Raji (cell line): ENCODE results near the gene SLC1A7.

Experiments
- POLR2A ChIP-seq: IDR thresholded peaks from 2 replicates; pipeline ENCODE4 v1.6.1; 2011; ENCODE audit warnings: low read depth, low read length, control low read depth; ENCODE audit not compliant: insufficient read depth

Gene SLC1A7

DNA sequence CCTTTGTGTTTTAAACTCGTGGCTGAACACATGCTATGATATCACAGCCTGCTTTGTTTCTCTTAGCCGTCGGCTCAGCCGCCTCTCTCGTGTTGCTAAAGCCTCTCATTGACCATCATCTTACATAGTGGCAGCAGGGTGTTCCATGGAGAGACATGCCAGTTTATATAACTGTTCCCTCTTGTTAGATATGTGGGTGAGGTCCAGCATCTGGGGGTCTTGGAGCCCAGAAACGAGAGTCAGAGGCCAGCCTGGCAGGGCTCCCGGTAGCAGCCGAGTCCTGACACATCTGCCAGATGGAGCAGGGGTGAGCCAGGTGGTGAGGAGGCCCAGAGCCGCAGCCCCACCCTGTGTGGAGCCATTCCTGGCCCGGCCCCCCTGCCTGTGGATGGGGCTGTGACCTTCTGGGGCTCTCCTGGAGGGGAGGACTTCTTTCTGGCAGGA is 68.5 kb downstream of the SLC1A7 start:
- TF ChIP-seq POLR2A, result no peak

DNA sequence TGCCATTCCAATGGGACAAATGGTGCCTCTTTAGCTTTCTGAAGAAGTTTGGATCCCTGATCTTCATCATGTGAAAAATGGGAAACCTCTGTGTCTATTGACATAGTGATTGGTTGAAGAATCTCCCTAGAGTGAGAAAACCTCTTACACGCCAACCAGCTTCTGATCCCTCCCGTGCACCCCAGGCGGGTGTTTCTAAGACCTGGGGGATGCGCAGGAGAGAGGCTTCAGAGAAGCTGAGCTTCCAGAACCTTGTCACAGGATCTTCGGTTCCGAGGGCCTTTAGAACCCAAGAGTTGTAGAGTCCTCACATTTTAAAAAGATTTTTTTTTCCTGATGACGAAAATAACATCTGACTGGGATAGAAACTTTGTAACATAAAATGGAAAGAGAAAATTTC is 69.2 kb downstream of the SLC1A7 start:
- no peak for TF ChIP-seq POLR2A

DNA sequence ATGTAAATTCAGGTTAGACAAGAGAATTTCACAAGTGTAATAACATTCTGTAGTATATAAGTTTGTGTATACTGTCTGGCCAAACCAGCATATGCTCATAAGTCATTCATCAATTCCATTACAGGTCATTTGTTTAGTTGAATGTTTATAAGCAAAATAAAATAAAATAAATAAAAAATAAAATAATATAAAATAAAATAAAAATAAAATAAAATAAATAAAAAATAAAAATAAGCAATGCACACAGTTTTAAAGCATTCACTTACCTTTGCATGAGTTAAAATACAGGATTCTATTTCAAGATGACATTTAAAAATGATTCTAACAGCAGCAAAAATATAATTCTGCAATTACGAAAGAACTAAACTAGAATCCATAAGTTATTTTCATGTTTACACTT is 70.5 kb downstream of the SLC1A7 start:
- TF ChIP-seq POLR2A, result no peak

DNA sequence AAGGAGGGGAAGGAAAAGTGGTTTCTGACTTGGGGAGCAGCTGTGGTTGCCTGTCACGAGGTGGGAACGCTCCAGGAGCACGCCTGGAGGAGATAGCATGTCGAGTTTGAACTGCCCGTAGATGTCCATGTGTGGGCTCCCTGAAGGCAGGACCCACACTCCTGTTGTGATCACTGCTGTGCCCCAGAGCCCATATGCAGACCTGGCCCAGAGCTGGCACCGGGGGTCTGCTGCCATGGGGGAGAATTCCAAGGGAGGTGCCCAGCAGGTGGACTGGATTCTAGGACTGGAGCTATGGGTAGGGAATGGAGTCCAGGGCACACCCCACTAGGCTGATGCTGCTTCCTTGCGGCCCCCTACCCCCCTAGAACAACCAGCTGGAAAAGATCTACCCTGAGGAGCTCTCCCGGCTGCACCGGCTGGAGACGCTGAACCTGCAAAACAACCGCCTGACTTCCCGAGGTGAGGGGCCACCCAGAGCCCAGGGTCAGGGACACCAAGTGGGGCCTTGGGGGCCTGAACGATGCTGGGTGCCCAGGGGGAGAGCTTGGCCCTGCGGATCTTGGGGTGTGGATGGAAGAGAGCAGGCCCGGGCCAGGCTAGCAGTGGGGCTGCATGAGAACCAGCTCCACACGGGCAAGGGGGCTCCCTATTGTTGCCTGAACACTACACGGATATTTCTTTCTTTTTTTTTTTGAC is 71.1 kb downstream of the SLC1A7 start:
- no peak for TF ChIP-seq POLR2A

DNA sequence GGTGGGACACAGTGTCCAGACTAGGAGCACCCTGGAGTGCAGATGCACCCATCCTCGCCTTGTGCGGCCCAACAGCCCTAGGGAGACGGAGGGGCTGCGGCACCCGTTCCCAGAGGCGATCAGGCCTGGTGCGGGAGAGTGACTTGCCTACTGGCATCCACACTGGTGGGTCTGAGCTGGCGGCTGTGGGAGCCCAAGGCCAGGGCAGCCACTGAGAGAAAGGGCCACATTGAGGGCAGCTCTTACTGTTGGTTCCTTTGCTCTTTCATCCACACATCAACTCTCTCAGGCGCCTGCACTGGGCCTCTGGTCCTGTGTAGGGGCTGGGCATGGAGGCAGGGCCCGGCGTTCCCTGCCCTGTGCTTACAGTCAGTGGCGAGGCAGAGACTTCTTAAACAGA is 71.8 kb downstream of the SLC1A7 start:
- TF ChIP-seq POLR2A, result no peak

DNA sequence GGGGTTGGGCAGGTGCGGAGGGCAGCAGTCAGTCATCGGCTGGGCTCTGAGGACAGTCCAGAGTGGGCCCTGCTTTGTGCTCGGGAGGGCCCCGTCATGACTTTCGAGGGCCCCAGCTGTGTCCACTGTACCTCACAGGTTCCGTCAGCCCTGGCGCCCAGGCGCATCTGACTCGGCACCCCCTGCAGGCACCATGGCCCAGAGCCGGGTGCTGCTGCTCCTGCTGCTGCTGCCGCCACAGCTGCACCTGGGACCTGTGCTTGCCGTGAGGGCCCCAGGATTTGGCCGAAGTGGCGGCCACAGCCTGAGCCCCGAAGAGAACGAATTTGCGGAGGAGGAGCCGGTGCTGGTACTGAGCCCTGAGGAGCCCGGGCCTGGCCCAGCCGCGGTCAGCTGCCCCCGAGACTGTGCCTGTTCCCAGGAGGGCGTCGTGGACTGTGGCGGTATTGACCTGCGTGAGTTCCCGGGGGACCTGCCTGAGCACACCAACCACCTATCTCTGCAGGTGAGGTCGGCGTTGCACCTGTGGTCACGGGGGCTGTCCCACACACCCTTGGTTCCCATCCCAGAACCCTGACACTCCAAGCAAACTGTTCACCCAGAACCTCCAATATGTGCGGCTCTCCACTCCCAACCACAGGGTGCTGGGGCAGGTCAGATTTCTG is 72.6 kb downstream of the SLC1A7 start:
- no peak for TF ChIP-seq POLR2A

DNA sequence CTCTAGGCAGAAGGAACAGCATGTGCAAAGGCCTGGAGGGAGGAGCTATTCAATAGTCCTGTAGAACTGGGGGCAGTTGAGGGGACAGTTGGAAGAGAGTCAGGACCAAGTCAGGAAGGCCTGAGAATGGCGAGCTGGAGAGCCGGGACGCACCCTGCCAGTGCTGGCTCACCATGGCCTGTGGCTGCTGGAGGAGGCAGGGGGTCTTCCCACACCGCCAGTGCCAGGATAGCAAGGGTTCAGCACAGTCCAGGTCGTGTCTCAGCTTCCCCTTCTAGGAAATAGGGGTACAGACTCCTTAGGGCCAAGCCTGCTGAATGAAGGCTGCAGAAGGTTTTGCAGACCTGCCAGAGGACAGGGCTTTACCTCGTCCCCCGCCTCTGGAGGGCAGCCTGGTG is 73.2 kb downstream of the SLC1A7 start:
- no peak for TF ChIP-seq POLR2A

DNA sequence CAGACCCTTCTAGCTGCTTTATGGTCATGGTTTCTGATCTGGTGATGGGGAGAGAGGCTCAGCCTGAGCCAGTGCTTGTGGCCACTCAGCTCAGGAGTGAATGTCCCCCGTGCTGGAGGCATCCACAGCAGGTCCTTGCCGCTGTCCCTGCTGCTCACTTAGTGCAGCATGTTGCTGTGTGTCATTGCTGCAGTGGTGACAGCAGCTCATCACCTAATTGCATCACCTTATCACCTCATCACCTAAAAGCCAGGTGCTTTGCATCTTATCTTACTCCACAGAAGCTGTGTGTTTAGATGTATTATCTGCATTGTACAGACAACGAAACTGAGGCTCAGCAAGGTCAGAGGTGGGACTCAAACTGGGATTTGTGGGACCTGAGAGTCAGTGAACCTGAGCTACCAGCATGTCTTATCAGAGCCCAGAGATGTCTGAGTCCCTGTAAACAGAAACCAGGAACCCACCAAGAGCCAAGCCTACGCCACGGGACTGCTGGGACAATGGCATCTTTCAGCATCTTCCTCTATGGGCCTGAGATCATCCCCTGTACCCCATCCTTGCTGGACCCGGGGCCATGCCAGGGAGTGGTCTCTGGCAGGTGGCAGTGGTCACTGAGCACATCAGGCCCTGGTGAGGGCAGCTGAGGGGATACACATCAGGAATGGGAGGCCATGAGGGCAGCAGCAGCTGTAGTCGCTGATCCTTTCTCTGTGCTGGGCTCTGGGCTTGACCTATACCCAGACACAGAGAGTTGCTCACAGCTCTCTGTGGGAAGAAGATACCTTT is 73.9 kb downstream of the SLC1A7 start:
- TF ChIP-seq POLR2A, result no peak

DNA sequence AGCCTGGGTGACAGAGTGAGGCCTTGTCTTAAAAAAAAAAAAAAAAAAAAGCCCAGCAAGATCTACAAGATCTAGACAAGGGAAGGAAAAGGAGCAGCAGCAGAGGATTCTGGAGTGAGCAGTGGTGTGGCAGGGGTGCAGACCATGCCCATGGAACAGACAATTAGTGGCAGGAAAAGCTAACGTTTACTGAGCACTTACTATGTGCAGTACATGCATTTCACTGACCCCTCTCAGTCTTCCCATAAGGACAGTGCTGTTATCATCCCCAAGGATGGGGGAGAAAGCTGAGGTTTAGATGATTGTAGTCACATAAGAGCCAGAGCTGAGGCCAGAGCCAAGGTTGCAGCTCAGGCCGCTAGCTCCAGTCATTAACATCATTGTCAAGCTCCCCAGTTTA is 74.6 kb downstream of the SLC1A7 start:
- TF ChIP-seq POLR2A, result no peak

DNA sequence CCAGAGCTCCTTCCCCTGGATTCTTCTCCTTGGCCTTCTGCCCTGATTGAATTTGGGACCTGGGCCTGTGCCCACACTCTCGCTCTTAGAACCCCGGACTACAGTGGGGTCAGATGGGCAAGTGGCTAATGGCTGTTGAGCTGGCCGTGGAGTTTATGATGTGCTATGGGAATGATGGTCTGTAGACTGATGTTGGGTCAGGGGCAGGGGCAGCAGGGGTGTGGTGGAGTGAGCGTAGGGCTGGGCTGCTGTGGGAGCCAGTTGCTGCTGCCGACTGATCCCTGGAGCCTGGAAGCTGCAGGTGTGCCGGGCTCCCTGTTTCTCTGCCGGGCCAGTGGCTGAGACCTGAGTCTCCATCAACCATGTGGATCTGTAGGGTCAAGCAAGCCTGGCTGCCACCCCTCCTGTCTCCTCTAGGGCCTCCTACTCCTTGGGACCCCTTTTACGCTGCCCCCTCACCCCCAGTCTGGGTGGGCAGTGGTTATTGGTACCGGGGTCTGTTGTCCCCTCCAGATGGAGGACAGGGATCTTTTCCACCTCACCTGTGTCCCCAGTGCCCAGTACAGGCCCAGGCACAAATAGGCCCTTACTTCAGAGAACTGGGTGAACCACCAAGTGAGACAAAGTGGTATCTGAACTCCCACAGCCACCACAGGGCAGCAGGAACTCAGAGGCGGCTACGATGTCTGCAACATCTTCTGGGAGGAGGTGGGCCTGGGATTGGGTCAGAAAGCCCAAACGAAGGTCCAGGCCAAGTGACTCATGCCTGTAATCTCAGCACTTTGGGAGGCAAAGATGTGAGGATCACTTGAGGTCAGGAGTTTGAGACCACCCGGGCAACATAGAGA is 75.3 kb downstream of the SLC1A7 start:
- TF ChIP-seq POLR2A, result no peak

DNA sequence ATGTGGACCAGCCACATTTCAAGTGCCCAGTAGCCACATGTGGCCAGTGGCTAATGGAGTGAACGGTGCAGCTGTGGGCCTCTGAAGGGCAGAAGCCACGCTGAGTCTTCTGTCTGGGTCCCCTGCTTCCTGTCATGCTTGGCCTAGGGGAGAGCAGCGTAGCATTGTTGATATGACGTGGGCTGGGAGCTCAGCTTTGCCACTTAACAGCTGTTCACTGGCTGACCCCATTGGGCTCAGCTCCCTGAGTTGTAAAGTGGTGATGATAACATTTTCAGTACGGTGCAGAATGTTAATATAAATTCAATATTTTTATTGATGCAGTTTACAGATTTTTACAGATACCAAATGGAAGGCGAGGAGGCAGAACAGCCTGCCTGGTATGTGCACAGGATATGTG is 76.0 kb downstream of the SLC1A7 start:
- no peak for TF ChIP-seq POLR2A

DNA sequence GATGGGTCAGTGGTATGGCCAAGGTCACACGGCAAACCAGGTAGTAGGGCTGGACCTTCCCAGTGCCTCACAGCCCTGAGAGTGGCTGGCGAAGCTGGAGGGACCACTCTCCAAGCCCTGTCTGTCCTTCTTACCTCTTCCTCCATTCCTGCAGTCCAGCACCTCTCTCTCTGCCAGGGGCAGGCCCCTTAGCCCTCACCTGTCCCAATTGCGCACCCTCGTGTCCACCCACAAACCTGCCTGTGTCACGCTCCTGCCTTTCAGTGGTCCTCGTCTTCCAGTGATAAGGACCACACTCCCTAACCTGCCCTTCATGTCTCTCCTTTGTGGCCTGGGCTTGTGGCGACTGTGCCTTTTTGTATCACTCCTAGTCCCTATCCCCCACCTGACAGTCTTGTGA is 77.0 kb downstream of the SLC1A7 start:
- TF ChIP-seq POLR2A, result no peak

DNA sequence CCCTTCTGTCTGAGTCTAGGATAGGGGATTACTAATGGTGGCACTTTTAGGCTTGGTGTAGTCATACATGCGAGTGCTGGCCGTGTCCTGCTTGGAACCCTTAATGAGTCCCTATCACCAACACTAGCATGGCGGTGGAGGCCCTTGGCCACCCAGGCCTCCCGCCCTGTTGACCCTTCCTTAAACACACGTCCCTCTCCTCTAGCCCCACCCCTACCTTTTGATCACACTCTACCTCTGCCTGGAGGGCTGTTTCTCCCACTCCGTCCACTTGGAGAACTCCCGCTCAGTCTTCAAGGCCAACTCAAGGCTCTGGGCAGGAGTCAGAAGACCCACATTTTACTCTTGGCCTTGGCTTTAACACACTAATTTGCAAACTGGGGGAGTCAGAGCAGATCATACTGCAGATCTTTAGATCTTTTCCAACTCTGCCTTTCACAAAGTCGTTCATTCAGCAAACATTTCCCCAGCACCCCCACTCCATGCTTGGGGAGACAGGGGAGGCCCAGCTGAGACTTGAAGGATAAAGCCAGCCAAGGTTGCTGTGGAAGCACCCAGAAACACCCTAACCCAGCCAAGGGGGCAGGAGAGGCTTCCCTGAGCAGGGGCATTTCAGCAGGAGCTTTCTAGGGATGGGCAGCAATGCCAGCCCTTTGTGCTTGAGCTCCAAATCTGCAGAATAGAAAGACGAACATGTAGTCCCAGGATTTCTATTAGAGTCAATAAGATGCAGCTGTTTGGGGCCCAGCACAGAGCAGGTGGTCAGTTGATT is 78.5 kb downstream of the SLC1A7 start:
- no peak for TF ChIP-seq POLR2A

DNA sequence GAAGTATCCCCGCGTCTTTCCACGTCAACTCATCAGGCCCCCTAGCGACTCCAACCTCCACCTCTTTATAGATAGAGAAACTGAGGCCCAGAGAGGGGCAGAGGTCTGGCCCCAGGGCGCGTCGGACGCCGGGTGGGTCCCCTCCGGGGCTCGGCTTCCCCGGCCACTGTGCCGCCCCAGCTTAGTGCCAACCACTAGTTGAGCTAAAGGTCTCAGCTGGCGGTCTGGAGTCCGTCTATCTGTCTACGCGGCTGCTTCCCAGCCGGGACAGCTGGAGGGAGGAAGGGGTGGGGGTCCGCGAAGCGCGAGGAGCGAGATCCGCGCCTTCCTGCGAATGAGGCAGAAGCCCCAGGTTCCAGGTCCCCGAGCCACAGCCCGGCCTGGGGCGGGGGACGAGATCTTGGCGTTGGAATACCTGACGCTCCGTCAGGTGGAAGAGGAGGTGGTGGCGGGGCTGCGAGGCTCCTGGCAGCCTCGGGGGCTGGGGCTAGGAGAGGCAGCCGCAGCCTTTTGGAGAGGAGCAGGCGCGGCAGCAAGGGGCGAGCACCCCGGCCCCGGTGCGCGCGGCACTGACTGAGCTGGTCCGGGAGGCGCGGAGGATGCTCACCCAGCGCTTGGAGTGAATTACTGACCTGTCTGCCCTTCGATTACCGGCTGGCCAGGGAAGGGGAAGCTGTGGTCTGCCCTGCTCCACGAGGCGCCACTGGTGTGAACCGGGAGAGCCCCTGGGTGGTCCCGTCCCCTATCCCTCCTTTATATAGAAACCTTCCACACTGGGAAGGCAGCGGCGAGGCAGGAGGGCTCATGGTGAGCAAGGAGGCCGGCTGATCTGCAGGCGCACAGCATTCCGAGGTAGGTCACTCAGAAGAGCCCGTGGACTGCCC is 79.5 kb downstream of the SLC1A7 start:
- TF ChIP-seq POLR2A, result no peak
